GM19455 (cell line): ENCODE measurements around the gene KLRK1.
"Not testable (repeated sequence)": the region's sequence is repeated elsewhere in the genome, so short reads cannot be mapped to it uniquely, and the experiment has no call there.

Experiments used
- ATAC-seq: cut with Tn5 transposase; IDR thresholded peaks from one replicate; pipeline ENCODE4 v1.9.1; 2021; ENCODE audit not compliant: unreplicated experiment

Gene KLRK1

GRCh38 chr12:10363914-10364814 is 25.7 kb downstream of the KLRK1 start:
- ATAC-seq = peak; percentile 84

GRCh38 chr12:10363658-10363913 is 26.3 kb downstream of the KLRK1 start:
- no peak for ATAC-seq

- no peak for ATAC-seq
Observed at GRCh38 chr12:10362828-10363657, 26.8 kb downstream of the KLRK1 start.

- no peak for ATAC-seq
Observed at GRCh38 chr12:10362325-10362724, 27.5 kb downstream of the KLRK1 start.

GRCh38 chr12:10361622-10362021 is 28.2 kb downstream of the KLRK1 start:
- ATAC-seq = no peak

GRCh38 chr12:10361084-10361483 is 28.8 kb downstream of the KLRK1 start:
- ATAC-seq = no peak

GRCh38 chr12:10358969-10359368 is 30.9 kb downstream of the KLRK1 start:
- no peak for ATAC-seq

GRCh38 chr12:10358131-10358530 is 31.7 kb downstream of the KLRK1 start:
- ATAC-seq = no peak

GRCh38 chr12:10354502-10354901 is 35.3 kb downstream of the KLRK1 start:
- no peak for ATAC-seq

- ATAC-seq = no peak
Observed at GRCh38 chr12:10354071-10354470, 35.8 kb downstream of the KLRK1 start.

- not testable (repeated sequence) for ATAC-seq
Observed at GRCh38 chr12:10351457-10351856, 38.4 kb downstream of the KLRK1 start.

GRCh38 chr12:10341892-10342509 is 47.8 kb downstream of the KLRK1 start:
- no peak for ATAC-seq

- not testable (repeated sequence) for ATAC-seq
Observed at GRCh38 chr12:10340946-10341345, 48.9 kb downstream of the KLRK1 start.

- ATAC-seq = no peak
Observed at GRCh38 chr12:10339053-10339840, 50.6 kb downstream of the KLRK1 start.

GRCh38 chr12:10338470-10338869 is 51.4 kb downstream of the KLRK1 start:
- not testable (repeated sequence) for ATAC-seq

- ATAC-seq = not testable (repeated sequence)
Observed at GRCh38 chr12:10336196-10336595, 53.6 kb downstream of the KLRK1 start.

GRCh38 chr12:10331642-10332239 is 58.1 kb downstream of the KLRK1 start:
- no peak for ATAC-seq

- not testable (repeated sequence) for ATAC-seq
Observed at GRCh38 chr12:10328691-10329090, 61.1 kb downstream of the KLRK1 start.
